Kidney (tissue), 22 donors: ENCODE data around the gene PA2G4. TPM values are rescaled to one million over a fixed set of nuclear protein-coding genes. Genes with fewer than 3 reads are reported as not detected.
"Not testable (repeated sequence)": the region's sequence is repeated elsewhere in the genome, so short reads cannot be mapped to it uniquely, and the experiment has no call there.

Experiments
- DNase-seq, 5 donors: peaks; one replicate each; pipeline ENCODE4 v3.0.0-alpha.2; 2013 to 2020
- FAIRE-seq: peaks from 2 replicates; lab custom pipeline; 2012; peaks lifted over from hg19 to GRCh38; lab: Jason Lieb, UNC
- H3K27ac ChIP-seq, 2 donors: one replicate each; pipeline ENCODE4 v1.7.0; 2013; ENCODE audit warnings: low read depth in 2 of 2, low read length in 2 of 2, inconsistent platforms in 1 of 2
- H3K27me3 ChIP-seq: one replicate; pipeline ENCODE4 v1.7.1; 2013; ENCODE audit warnings: low read length, inconsistent platforms; ENCODE audit not compliant: control insufficient read depth, insufficient read depth
- H3K36me3 ChIP-seq, 3 donors: one replicate each; pipeline versions ENCODE4 v1.7.0 to v1.7.1; 2013; ENCODE audit warnings: low read length in 3 of 3, control low read depth in 1 of 3, inconsistent platforms in 1 of 3; ENCODE audit not compliant: insufficient read depth in 3 of 3, control insufficient read depth in 2 of 3
- H3K4me1 ChIP-seq, 3 donors: one replicate each; pipeline versions ENCODE4 v1.7.0 to v1.7.1; 2013; ENCODE audit warnings: low read length in 3 of 3, inconsistent platforms in 1 of 3, low read depth in 1 of 3; ENCODE audit not compliant: control insufficient read depth in 2 of 3, insufficient read depth in 2 of 3
- H3K4me3 ChIP-seq, 3 donors: one replicate each; pipeline versions ENCODE4 v1.7.0 to v1.8.1; 2013; ENCODE audit warnings: low read length in 3 of 3, control low read depth in 1 of 3, inconsistent platforms in 1 of 3
- H3K9ac ChIP-seq, 3 donors: one replicate each; pipeline versions ENCODE4 v1.7.0 to v1.7.1; 2013; ENCODE audit warnings: low read length in 3 of 3, control low read depth in 1 of 3, inconsistent platforms in 1 of 3
- H3K9me3 ChIP-seq, 3 donors: one replicate each; pipeline versions ENCODE4 v1.7.0 to v1.7.1; 2013; ENCODE audit warnings: low read length in 3 of 3, control low read depth in 1 of 3, inconsistent platforms in 1 of 3; ENCODE audit not compliant: control insufficient read depth in 2 of 3, insufficient read depth in 1 of 3
- intact Hi-C: fragments of 100-400 bp; cut with DNase I; formaldehyde crosslinking; loops from one replicate; pipeline ENCODE4 v1.11.1; 2022
- long read RNA-seq, 10 donors: library from polyadenylated mRNA in 1 of 10; unstranded in 1 of 10; transcript quantifications; one replicate each; pipeline ENCODE4 v2.0.0 and lab custom pipeline, GENCODE V29; 2021 to 2026
- polyA plus RNA-seq: library from polyadenylated mRNA; stranded (reverse); fragments of 350-450 nt; fragmentation: Illumina TruSeq; extraction: RNeasy Lipid Tissue Mini Kit (QIAGEN cat#74804); gene quantifications from one replicate; pipeline ENCODE4 v1.2.3, GENCODE V29; 2014; ENCODE audit warnings: low read depth, low replicate concordance; ENCODE audit not compliant: insufficient read depth
- total RNA-seq: library from RNA; stranded (reverse); fragmentation: NEBNext Ultra II Directional; extraction: Animal tissue kit (Norgen Biotek cat#: 25700); gene quantifications from one replicate; pipeline ENCODE4 v1.2.1, GENCODE V29; 2021
- TF ChIP-seq, protein P1 (sequence below): IDR thresholded peaks from 3 replicates; pipeline ENCODE4 v1.5.1; 2012; ENCODE audit warnings: mild to moderate bottlenecking, moderate library complexity, borderline replicate concordance; ENCODE audit not compliant: insufficient read depth; ENCODE audit errors: extremely low read depth
- donor health status: control.
- donor health status: control.
- donor health status: control.
- donor health status: control.
- donor health status: control.
- donor health status: DM: yes; HTN: yes; CAD: no.
- donor health status: Normal renal cell carcinoma (clear cell type).

PA2G4 gene
- total RNA-seq (76.8 TPM), polyA plus RNA-seq (72.4 TPM)
- long read RNA-seq, donor 1, transcript PA2G4-201 (13 exons, 2,577 nt), result major isoform, 14 of 115 reads
- long read RNA-seq, donor 1, partial matches to known transcripts, result 100 of 115 reads
- long read RNA-seq, donor 1, other reads (novel, unspliced or antisense), result 0 of 115 reads
- long read RNA-seq, donor 2, transcript PA2G4-201 (13 exons, 2,577 nt), result major isoform, 16 of 82 reads
- long read RNA-seq, donor 2, partial matches to known transcripts, result 65 of 82 reads
- long read RNA-seq, donor 2, other reads (novel, unspliced or antisense), result 0 of 82 reads
- long read RNA-seq, donor 3, transcript PA2G4-201 (13 exons, 2,577 nt), result major isoform, 30 of 122 reads
- long read RNA-seq, donor 3, partial matches to known transcripts, result 78 of 122 reads
- long read RNA-seq, donor 3, other reads (novel, unspliced or antisense), result 13 of 122 reads
- long read RNA-seq, donor 4, transcript PA2G4-201 (13 exons, 2,577 nt), result major isoform, 33 of 62 reads
- long read RNA-seq, donor 4, partial matches to known transcripts, result 29 of 62 reads
- long read RNA-seq, donor 4, other reads (novel, unspliced or antisense), result 0 of 62 reads
- long read RNA-seq, donor 5, partial matches to known transcripts, result 0 of 4 reads
- long read RNA-seq, donor 5, other reads (novel, unspliced or antisense), result 0 of 4 reads
- long read RNA-seq, donor 6, transcript PA2G4-201 (13 exons, 2,577 nt), result major isoform, 42 of 306 reads
- long read RNA-seq, donor 6, partial matches to known transcripts, result 234 of 306 reads
- long read RNA-seq, donor 6, other reads (novel, unspliced or antisense), result 30 of 306 reads
- long read RNA-seq, donor 7, transcript PA2G4-201 (13 exons, 2,577 nt), result major isoform, 33 of 89 reads
- long read RNA-seq, donor 7, partial matches to known transcripts, result 31 of 89 reads
- long read RNA-seq, donor 7, other reads (novel, unspliced or antisense), result 25 of 89 reads
- long read RNA-seq, donor 8, transcript PA2G4-201 (13 exons, 2,577 nt), result major isoform, 15 of 107 reads
- long read RNA-seq, donor 8, partial matches to known transcripts, result 86 of 107 reads
- long read RNA-seq, donor 8, other reads (novel, unspliced or antisense), result 5 of 107 reads
- long read RNA-seq, donor 9, transcript PA2G4-201 (13 exons, 2,577 nt), result major isoform, 7 of 53 reads
- long read RNA-seq, donor 9, partial matches to known transcripts, result 46 of 53 reads
- long read RNA-seq, donor 9, other reads (novel, unspliced or antisense), result 0 of 53 reads
- long read RNA-seq, donor 10, transcript PA2G4-201 (13 exons, 2,577 nt), result major isoform, 25 of 70 reads
- long read RNA-seq, donor 10, partial matches to known transcripts, result 45 of 70 reads
- long read RNA-seq, donor 10, other reads (novel, unspliced or antisense), result 0 of 70 reads

DNA sequence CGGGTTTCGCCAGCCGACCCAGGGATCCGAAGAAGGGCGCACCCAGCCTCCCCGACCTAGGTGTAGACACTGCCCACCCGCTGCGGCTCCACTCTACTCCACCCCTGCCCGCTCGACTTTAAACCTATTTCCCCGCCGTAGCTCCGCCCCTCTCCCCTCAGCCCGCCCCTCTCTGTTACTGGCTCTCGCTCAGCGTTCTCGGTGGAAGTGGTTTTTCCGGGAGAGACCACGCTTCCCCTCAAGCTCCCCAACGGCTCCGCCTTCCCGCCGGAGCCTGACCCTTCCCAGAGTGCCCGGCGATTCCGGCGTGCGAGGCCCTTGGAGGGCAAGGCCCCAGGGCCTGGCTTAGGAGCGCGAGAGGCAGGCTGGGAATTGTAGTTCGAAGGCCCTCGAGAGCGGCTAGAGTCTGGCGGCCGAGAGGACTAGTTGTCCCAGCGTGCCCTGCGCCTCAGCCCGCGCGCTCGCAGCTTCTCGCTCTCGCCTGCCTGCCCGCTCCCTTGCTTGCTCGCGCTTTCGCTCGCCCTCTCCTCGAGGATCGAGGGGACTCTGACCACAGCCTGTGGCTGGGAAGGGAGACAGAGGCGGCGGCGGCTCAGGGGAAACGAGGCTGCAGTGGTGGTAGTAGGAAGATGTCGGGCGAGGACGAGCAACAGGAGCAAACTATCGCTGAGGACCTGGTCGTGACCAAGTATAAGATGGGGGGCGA lies at the start of gene PA2G4:
Gene PA2G4, plus strand, starts transcription at position 451 of the 706 bp plus-strand sequence. Its CDS starts 179 bp downstream, at position 630.
- Histone ChIP-seq H3K4me3 (peak within 1 kb of the TSS; percentile 78 to 92 (median 86)), H3K9ac (peak within 1 kb of the TSS; percentile 68 to 85 (median 82)), H3K9me3 (no peaks in the 10 kb centered on the region), H3K4me1 (peaks cover 0 to 15% (median 10%) of the 10 kb centered on the region in 3 donors), H3K27ac (peak within 1 kb of the TSS; percentile 83 to 91), H3K36me3 (peaks cover 7 to 40% (median 29%) of the 10 kb centered on the region in 3 donors), H3K27me3 (no peaks in the 10 kb centered on the region)
- DNase-seq (peak; percentile 99 to 100 (median 99)), FAIRE-seq (peak; percentile 79)
- TF ChIP-seq, protein P1, sequence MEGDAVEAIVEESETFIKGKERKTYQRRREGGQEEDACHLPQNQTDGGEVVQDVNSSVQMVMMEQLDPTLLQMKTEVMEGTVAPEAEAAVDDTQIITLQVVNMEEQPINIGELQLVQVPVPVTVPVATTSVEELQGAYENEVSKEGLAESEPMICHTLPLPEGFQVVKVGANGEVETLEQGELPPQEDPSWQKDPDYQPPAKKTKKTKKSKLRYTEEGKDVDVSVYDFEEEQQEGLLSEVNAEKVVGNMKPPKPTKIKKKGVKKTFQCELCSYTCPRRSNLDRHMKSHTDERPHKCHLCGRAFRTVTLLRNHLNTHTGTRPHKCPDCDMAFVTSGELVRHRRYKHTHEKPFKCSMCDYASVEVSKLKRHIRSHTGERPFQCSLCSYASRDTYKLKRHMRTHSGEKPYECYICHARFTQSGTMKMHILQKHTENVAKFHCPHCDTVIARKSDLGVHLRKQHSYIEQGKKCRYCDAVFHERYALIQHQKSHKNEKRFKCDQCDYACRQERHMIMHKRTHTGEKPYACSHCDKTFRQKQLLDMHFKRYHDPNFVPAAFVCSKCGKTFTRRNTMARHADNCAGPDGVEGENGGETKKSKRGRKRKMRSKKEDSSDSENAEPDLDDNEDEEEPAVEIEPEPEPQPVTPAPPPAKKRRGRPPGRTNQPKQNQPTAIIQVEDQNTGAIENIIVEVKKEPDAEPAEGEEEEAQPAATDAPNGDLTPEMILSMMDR, result no peak
- intact Hi-C loops, result no loop called here

DNA sequence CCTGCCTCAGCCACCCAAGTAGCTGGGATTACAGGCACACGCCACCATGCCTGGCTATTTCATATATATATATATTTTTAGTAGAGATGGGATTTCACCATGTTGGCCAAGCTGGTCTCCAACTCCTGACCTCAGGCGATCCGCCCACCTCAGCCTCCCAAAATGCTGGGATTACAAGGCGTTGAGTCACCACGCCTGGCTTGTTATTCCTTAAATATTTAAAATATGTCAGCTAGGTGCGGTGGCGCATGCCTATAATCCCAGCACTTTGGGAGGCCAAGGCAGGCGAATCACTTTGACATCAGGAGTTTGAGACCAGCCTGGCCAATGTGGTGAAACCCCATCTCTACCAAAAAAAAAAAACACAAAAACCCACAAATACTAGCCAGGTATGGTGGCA lies 44.4 kb upstream of the PA2G4 start:
- intact Hi-C loops, H3K27ac ChIP-seq, FAIRE-seq, H3K27me3 ChIP-seq, H3K9me3 ChIP-seq, H3K4me3 ChIP-seq, H3K4me1 ChIP-seq, H3K36me3 ChIP-seq, H3K9ac ChIP-seq: not testable (repeated sequence)
- peak in 1 of 5 donors; percentile 7 for DNase-seq

DNA sequence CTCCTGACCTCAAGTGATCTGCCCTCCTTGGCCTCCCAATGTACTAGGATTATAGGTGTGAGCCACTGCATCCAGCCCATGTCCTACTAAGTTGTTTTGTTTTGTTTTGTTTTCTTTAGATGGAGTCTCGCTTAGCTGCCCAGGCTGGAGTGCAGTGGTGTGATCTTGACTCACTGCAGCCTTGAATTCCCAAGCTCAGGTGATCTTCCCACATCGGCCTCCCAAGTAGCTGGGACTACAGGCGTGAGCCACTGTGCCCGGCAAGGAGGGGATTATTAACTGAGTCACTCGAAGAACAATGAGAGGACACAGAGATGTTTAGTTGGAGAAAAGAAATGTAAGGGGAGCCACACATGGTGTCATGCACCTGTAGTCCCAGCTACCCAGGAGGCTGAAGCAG lies 42.4 kb upstream of the PA2G4 start:
- TF ChIP-seq, protein P1, result no peak
- intact Hi-C loops, result no loop called here
- no peak for FAIRE-seq
- H3K9me3 ChIP-seq, result no peaks in the 10 kb centered on the region
- no peak overlapping the region for H3K27ac ChIP-seq
- DNase-seq, result peak in 1 of 5 donors; percentile 12
- no peak overlapping the region for H3K4me3 ChIP-seq
- no peaks in the 10 kb centered on the region for H3K4me1 ChIP-seq
- H3K36me3 ChIP-seq, result no peaks in the 10 kb centered on the region
- no peaks in the 10 kb centered on the region for H3K27me3 ChIP-seq
- H3K9ac ChIP-seq, result no peak overlapping the region
